Endothelial cell of umbilical vein (primary cell): ENCODE results near the gene GSTP1. TPM values are rescaled to one million over a fixed set of nuclear protein-coding genes. Genes with fewer than 3 reads are reported as not detected.

ENCODE experiments used
- BruUV-seq: library from RNA; stranded (reverse); fragments of 400-500 nt; replicated peaks from 2 replicates; lab custom pipeline; 2021; lab: Mats Ljungman, UMichigan
- CTCF ChIA-PET: fragments of 300-600, 350-600 bp; sonication (Branson Sonifier 250); formaldehyde crosslinking; loops from one replicate; lab custom pipeline; 2021; ENCODE audit warnings: antibody characterized with exemption, inconsistent platforms; lab: Charles Lee
- POLR2A ChIA-PET: fragments of 300-600, 350-600 bp; sonication (Branson Sonifier 250); formaldehyde crosslinking; loops from one replicate; lab custom pipeline; 2021; ENCODE audit warnings: antibody characterized with exemption, inconsistent platforms; lab: Charles Lee
- DNase-seq: peaks from one replicate; pipeline ENCODE4 v3.0.0-alpha.2; 2011; ENCODE audit warnings: low read depth, low spot score
- FAIRE-seq: peaks from 2 replicates; lab custom pipeline; 2011; peaks lifted over from hg19 to GRCh38; lab: Jason Lieb, UNC
- H2AFZ ChIP-seq: 2 replicates; pipeline ENCODE4 v1.6.0; 2012; ENCODE audit warnings: low read depth, low read length, control low read depth, inconsistent platforms
- H3K27ac ChIP-seq: 2 replicates; pipeline ENCODE4 v1.5.1; 2011; ENCODE audit warnings: low read depth, mild to moderate bottlenecking, control low read depth, low read length, moderate library complexity; ENCODE audit not compliant: insufficient read depth
- H3K27me3 ChIP-seq, 2 experiments: 2 replicates each; pipeline versions ENCODE4 v1.6.0 to v1.6.1; 2011; ENCODE audit warnings: low read length in 2 of 2, mixed read lengths in 1 of 2; ENCODE audit not compliant: control insufficient read depth in 2 of 2, insufficient read depth in 2 of 2
- H3K36me3 ChIP-seq, 2 experiments: 2 replicates in 1 of 2; 3 replicates in 1 of 2; pipeline ENCODE4 v1.5.1; 2011; ENCODE audit warnings: low read length in 2 of 2, mild to moderate bottlenecking in 1 of 2, moderate library complexity in 1 of 2; ENCODE audit not compliant: control insufficient read depth in 2 of 2, insufficient read depth in 2 of 2; ENCODE audit errors: extremely low read depth in 1 of 2
- H3K4me1 ChIP-seq: 3 replicates; pipeline ENCODE4 v1.5.1; 2011; ENCODE audit warnings: mild to moderate bottlenecking, low read length; ENCODE audit not compliant: control insufficient read depth, insufficient read depth; ENCODE audit errors: extremely low read depth
- H3K4me2 ChIP-seq: 2 replicates; pipeline ENCODE4 v1.6.1; 2011; ENCODE audit warnings: low read length, control low read depth, mixed read lengths; ENCODE audit not compliant: insufficient read depth
- H3K4me3 ChIP-seq, 3 experiments: fragments of 200-600 bp in 1 of 3; sonication (generic), shearing (Covaris generic) in 1 of 3; replicated peaks in 1 of 3; 2 replicates each; pipeline ENCODE4 v1.5.1; 2011 to 2016; ENCODE audit warnings: control low read depth in 3 of 3, low read length in 3 of 3, mild to moderate bottlenecking in 2 of 3, inconsistent platforms in 1 of 3, low read depth in 1 of 3, moderate library complexity in 1 of 3; ENCODE audit not compliant: insufficient read depth in 1 of 3
- H3K79me2 ChIP-seq: 2 replicates; pipeline ENCODE4 v1.6.0; 2012; ENCODE audit warnings: low read length, inconsistent platforms; ENCODE audit not compliant: control insufficient read depth, insufficient read depth
- H3K9ac ChIP-seq: replicated peaks from 2 replicates; pipeline ENCODE3; 2011; ENCODE audit warnings: low read length, control low read depth; ENCODE audit not compliant: insufficient read depth; ENCODE audit errors: extremely low read depth
- H3K9me1 ChIP-seq: replicated peaks from 3 replicates; pipeline ENCODE4 v1.6.0; 2011; ENCODE audit warnings: mild to moderate bottlenecking, low read length; ENCODE audit not compliant: control insufficient read depth, insufficient read depth; ENCODE audit errors: extremely low read depth
- H3K9me3 ChIP-seq: replicated peaks from 2 replicates; pipeline ENCODE4 v1.5.1; 2012; ENCODE audit warnings: low read length, inconsistent platforms; ENCODE audit not compliant: control insufficient read depth, insufficient read depth
- H4K20me1 ChIP-seq: replicated peaks from 2 replicates; pipeline ENCODE3; 2011; ENCODE audit warnings: mild to moderate bottlenecking, low read length; ENCODE audit not compliant: control insufficient read depth, insufficient read depth; ENCODE audit errors: extremely low read depth
- EZH2 ChIP-seq: IDR thresholded peaks from 2 replicates; pipeline ENCODE4 v1.6.1; 2012; ENCODE audit warnings: borderline replicate concordance, low read depth, mild to moderate bottlenecking, moderate library complexity, low read length, inconsistent platforms; ENCODE audit not compliant: severe bottlenecking
- GATA2 ChIP-seq: IDR thresholded peaks from 2 replicates; pipeline ENCODE4 v1.7.0; 2011; ENCODE audit warnings: low read depth, mild to moderate bottlenecking, moderate library complexity, mixed read lengths, low read length; ENCODE audit not compliant: insufficient read length, insufficient read depth
- JUN ChIP-seq: IDR thresholded peaks from 2 replicates; pipeline ENCODE4 v1.6.1; 2011; ENCODE audit warnings: borderline replicate concordance, low read depth; ENCODE audit not compliant: insufficient read length, insufficient read depth
- MYC ChIP-seq: IDR thresholded peaks from one replicate; pipeline ENCODE4 v1.6.1; 2011; ENCODE audit warnings: mild to moderate bottlenecking, low read depth, low read length
- POLR2AphosphoS5 ChIP-seq: IDR thresholded peaks from 2 replicates; pipeline ENCODE4 v1.6.1; 2012; ENCODE audit warnings: low read depth, mild to moderate bottlenecking, control low read depth, low read length, moderate library complexity; ENCODE audit not compliant: insufficient read depth
- dilution Hi-C: fragments of 300-500 bp; cut with MboI; formaldehyde crosslinking; loops from one replicate; pipeline ENCODE4 v1.15.0; 2019; ENCODE audit warnings: low sequenced_read_pairs; ENCODE audit not compliant: extremely low pct_ligation_motif_present
- intact Hi-C: fragments of 100-400 bp; cut with micrococcal nuclease; formaldehyde crosslinking; loops from one replicate; pipeline ENCODE4 v1.10.0; 2022
- polyA plus RNA-seq, 4 experiments: library from polyadenylated mRNA; depleted of rRNA in 3 of 4; stranded (reverse) in 3 of 4; unstranded in 1 of 4; fragments of >200 nt; gene quantifications; 2 replicates each; pipeline versions ENCODE4 v1.2.1 to v1.2.3, GENCODE V29; 2011 to 2012; ENCODE audit warnings: missing spikeins in 1 of 4
- total RNA-seq: library from RNA; stranded (reverse); gene quantifications from 2 replicates; pipeline ENCODE4 v1.2.3, GENCODE V29; 2021
- TF ChIP-seq, protein P1 (sequence below), 2 donors: IDR thresholded peaks; 1 replicate in 1 of 2; 2 replicates in 1 of 2; pipeline ENCODE4 v1.5.1; 2011; ENCODE audit warnings: low read length in 2 of 2, mild to moderate bottlenecking in 2 of 2, moderate library complexity in 2 of 2, control low read depth in 1 of 2, inconsistent platforms in 1 of 2, low read depth in 1 of 2; ENCODE audit not compliant: insufficient read depth in 1 of 2; ENCODE audit errors: extremely low read depth in 1 of 2
- TF ChIP-seq, protein P2 (sequence below): IDR thresholded peaks from 2 replicates; pipeline ENCODE4 v1.6.1; 2011; ENCODE audit not compliant: insufficient read depth, insufficient read length

GSTP1 gene
- total and polyA plus RNA-seq, 2 donors (not counting 3 experiments of a cell fraction or from before 2014, with no cell fraction given), result 962 to 2,277 TPM

DNA sequence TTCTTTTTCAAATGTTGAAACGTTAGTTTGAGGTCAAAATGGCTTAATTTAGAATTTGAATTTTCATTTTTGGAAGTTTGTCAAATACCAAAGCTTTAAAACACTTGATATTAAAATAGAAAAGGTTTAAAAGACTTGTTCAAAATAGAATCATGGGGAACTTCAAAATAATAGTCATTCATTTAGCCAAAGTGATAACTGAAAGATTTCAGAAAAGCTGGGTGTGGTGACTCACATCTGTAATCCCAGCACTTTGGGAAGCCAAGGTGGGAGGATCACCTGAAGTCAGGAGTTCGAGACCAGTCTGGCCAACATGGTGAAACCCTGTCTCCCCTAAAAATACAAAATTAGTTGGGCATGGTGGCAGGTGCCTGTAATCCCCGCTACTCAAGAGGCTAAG, 10.9 kb downstream of the GSTP1 start:
- H3K4me1 ChIP-seq, result no peaks in the 10 kb centered on the region
- dilution Hi-C loops (no loop called here), intact Hi-C loops (no loop called here)
- no peaks in the 10 kb centered on the region for H3K9me3 ChIP-seq
- no peaks in the 10 kb centered on the region for H4K20me1 ChIP-seq
- no peak overlapping the region for H3K9ac ChIP-seq
- H3K27me3 ChIP-seq, result peaks cover 6 to 12% of the 10 kb centered on the region in 2 experiments
- H2AFZ ChIP-seq, result no peak overlapping the region
- no peaks in the 10 kb centered on the region for H3K36me3 ChIP-seq
- BruUV-seq, result no TSS peak
- no peak for FAIRE-seq
- POLR2A ChIA-PET, result no interaction called here
- TF ChIP-seq POLR2AphosphoS5 (no peak), MYC (no peak), GATA2 (no peak), JUN (no peak), EZH2 (no peak)
- TF ChIP-seq, protein P1, sequence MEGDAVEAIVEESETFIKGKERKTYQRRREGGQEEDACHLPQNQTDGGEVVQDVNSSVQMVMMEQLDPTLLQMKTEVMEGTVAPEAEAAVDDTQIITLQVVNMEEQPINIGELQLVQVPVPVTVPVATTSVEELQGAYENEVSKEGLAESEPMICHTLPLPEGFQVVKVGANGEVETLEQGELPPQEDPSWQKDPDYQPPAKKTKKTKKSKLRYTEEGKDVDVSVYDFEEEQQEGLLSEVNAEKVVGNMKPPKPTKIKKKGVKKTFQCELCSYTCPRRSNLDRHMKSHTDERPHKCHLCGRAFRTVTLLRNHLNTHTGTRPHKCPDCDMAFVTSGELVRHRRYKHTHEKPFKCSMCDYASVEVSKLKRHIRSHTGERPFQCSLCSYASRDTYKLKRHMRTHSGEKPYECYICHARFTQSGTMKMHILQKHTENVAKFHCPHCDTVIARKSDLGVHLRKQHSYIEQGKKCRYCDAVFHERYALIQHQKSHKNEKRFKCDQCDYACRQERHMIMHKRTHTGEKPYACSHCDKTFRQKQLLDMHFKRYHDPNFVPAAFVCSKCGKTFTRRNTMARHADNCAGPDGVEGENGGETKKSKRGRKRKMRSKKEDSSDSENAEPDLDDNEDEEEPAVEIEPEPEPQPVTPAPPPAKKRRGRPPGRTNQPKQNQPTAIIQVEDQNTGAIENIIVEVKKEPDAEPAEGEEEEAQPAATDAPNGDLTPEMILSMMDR (IDR thresholded peaks at IDR 0.05; ENCODE audit: extremely low read depth in 1 of 2, insufficient read depth in 1 of 2, low read depth in 1 of 2, low read length in 2 of 2), result no peak
- TF ChIP-seq, protein P2, sequence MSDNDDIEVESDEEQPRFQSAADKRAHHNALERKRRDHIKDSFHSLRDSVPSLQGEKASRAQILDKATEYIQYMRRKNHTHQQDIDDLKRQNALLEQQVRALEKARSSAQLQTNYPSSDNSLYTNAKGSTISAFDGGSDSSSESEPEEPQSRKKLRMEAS, result no peak
- H3K27ac ChIP-seq, result no peak overlapping the region
- CTCF ChIA-PET, result no interaction called here
- DNase-seq, result no peak
- no peaks in the 10 kb centered on the region for H3K9me1 ChIP-seq
- H3K4me2 ChIP-seq, result no peak overlapping the region
- H3K4me3 ChIP-seq, result no peak overlapping the region
- no peaks in the 10 kb centered on the region for H3K79me2 ChIP-seq
